Naive thymus-derived CD8-positive, alpha-beta T cell (primary cell): Measurements from ENCODE around the gene JARID2. TPM values are rescaled to one million over a fixed set of nuclear protein-coding genes. Genes with fewer than 3 reads are reported as not detected.

Experiments
- ATAC-seq, 2 donors: fragments of 150-1000 bp; cut with Tn5 transposase in 1 of 2; sonication (Bioruptor Pico), chemical (Tn5 transposase) in 1 of 2; 1 replicate in 1 of 2; 2 replicates in 1 of 2; pipeline ENCODE4 v1.10.0; 2021; ENCODE audit warnings: mild to moderate bottlenecking in 2 of 2, moderate library complexity in 2 of 2
- POLR2A ChIA-PET: fragments of 350-600 bp; sonication (Branson Sonifier 250); formaldehyde crosslinking; loops from one replicate; lab custom pipeline; 2021; ENCODE audit warnings: antibody characterized with exemption; lab: Charles Lee
- DNase-seq, 10 donors: peaks; one replicate each; pipeline versions ENCODE4 v3.0.0 to v3.0.0-alpha.2; 2020 to 2022
- H3K27ac Mint-ChIP-seq, 10 donors: one replicate each; pipeline ENCODE4 v1.8.0; 2020 to 2022; ENCODE audit warnings: mild to moderate bottlenecking in 10 of 10, mixed read lengths in 10 of 10, moderate library complexity in 4 of 10, inconsistent platforms in 1 of 10
- H3K27me3 Mint-ChIP-seq, 5 donors: one replicate each; pipeline ENCODE4 v1.8.0; 2021 to 2022; ENCODE audit warnings: mixed read lengths in 5 of 5
- H3K36me3 Mint-ChIP-seq, 3 donors: one replicate each; pipeline ENCODE4 v1.8.0; 2020 to 2022; ENCODE audit warnings: mixed read lengths in 3 of 3, mild to moderate bottlenecking in 2 of 3, inconsistent platforms in 1 of 3
- H3K4me1 Mint-ChIP-seq, 4 donors: one replicate each; pipeline ENCODE4 v1.8.0; 2021 to 2022; ENCODE audit warnings: mixed read lengths in 4 of 4
- H3K4me3 Mint-ChIP-seq, 10 donors: one replicate each; pipeline ENCODE4 v1.8.0; 2020 to 2022; ENCODE audit warnings: mild to moderate bottlenecking in 10 of 10, mixed read lengths in 10 of 10, moderate library complexity in 6 of 10, inconsistent platforms in 1 of 10
- H3K9me3 Mint-ChIP-seq, 9 donors: one replicate each; pipeline ENCODE4 v1.8.0; 2020 to 2022; ENCODE audit warnings: mixed read lengths in 9 of 9, mild to moderate bottlenecking in 3 of 9, inconsistent platforms in 1 of 9, moderate library complexity in 1 of 9
- polyA plus RNA-seq, 3 donors: library from polyadenylated mRNA; unstranded; fragments of 300-500 nt; fragmentation: Illumina TruSeq; gene quantifications; one replicate each; pipeline ENCODE4 v1.2.3, GENCODE V29; 2021
- total RNA-seq, 8 experiments: library from RNA in 2 of 8; stranded (reverse) in 2 of 8; gene quantifications; one replicate each; pipeline ENCODE4 v1.2.3 and lab custom pipeline; 2021 to 2026

JARID2 gene
- total and polyA plus RNA-seq, 5 experiments from 2014 or later: 7.6 to 23.5 (median 11.8) TPM

DNA sequence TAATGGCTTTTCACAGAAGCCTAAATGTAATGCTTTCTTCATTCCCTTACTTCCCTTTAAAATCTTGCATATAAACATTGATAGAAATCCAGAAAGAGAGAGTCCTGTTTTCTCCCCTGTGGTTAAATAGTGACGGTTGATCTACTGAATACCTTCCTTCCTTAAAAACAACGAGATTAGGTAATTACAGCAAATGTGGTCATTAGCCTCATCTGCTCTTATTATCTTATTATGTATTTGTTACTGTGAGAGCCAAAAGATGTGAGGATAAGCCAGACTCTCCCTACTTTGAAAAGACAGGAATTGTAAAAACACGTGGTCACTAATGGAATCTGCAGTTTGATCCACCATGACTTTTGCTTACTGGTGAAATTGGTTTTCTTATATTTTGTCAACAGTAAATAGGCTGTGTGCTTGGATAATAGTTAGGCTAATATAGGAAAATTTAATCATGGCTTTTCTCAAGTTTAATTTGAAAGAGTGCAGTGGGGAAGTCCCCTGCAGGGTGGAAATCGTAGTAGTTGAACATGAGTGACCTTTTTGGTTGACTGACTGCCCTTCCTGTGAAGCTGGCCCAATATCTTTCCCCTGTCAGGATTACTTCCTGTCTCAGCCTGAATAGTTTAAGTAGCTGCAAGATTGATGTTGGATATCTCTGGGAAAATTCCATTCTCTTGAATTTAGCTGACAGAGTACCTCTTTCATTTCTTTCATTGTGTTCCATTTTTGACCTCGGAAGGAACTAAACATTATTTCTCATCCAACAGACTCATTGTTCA, 62.8 kb downstream of the JARID2 start:
- Mint-ChIP-seq H3K27ac (peak overlapping the region in 6 of 10 donors; percentile 1 to 88 (median 46)), H3K9me3 (no peaks in the 10 kb centered on the region), H3K4me3 (peak overlapping the region in 6 of 10 donors; percentile 28 to 66 (median 43)), H3K4me1 (peaks cover 41 to 88% (median 78%) of the 10 kb centered on the region in 4 donors), H3K36me3 (no peaks in the 10 kb centered on the region), H3K27me3 (no peaks in the 10 kb centered on the region)
- DNase-seq (no peak), ATAC-seq (no peak)
- POLR2A ChIA-PET: no interaction called here

DNA sequence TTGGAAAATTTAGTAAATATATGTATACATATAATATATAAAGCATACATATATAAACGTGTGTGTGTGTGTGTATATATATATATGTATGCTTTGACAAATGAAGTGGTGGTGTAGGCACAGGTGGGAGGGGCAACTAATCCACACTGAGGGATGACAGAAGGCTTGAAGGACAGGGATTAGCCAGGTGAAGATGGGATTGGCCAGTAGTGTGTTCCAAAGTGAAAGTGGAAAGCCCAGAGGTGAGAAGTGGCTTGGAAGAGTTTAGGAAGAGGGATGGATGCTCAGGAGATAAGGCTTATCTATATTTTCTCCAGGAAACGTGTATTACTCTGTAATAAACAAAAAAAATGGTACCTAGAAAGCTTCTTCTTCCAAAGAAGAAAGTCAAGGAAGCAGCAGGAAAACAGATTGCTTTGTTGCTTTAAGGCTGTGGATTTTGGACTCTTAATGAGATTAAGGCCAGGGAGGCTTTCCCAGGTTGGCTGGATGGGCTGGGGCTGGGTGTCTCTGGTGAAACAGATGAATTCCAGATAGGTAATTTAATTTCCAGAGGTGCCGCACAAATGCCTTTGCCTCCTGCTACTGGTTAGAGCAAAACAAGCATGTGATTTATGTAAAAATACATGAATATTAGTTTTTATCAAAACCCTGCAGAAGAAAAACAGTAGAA, 63.9 kb downstream of the JARID2 start:
- no peaks in the 10 kb centered on the region for H3K36me3 Mint-ChIP-seq
- H3K4me3 Mint-ChIP-seq: no peak overlapping the region
- H3K4me1 Mint-ChIP-seq: peaks cover 38 to 89% (median 77%) of the 10 kb centered on the region in 4 donors
- H3K27ac Mint-ChIP-seq: peak overlapping the region in 3 of 10 donors; percentile 58 to 82 (median 69)
- ATAC-seq (no peak), DNase-seq (no peak)
- POLR2A ChIA-PET: no interaction called here
- no peaks in the 10 kb centered on the region for H3K27me3 Mint-ChIP-seq
- no peaks in the 10 kb centered on the region for H3K9me3 Mint-ChIP-seq

DNA sequence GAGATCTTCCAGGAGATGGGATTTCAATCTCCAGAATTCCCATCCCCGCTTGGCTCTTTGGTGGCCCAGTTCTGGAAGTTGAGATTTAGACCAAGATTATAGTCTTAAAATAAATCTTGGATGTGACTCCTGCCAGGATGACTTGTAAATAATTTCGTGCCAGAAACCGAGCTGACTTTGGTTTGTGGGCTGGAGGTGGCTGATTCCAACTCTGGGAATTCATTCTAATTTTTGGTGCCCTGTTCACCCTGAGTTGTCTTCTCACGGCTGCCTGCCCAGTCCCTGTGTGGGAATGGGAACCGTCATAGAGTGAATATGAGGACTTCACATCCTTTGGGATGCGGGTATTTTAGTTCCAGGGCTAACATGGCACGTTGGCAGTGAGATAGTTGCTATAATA, 64.8 kb downstream of the JARID2 start:
- H3K9me3 Mint-ChIP-seq: no peaks in the 10 kb centered on the region
- ATAC-seq: no peak
- H3K27me3 Mint-ChIP-seq: no peaks in the 10 kb centered on the region
- no peak overlapping the region for H3K4me3 Mint-ChIP-seq
- peak overlapping the region in 5 of 10 donors; percentile 10 to 73 (median 21) for H3K27ac Mint-ChIP-seq
- peaks cover 34 to 89% (median 76%) of the 10 kb centered on the region in 4 donors for H3K4me1 Mint-ChIP-seq
- POLR2A ChIA-PET: no interaction called here
- H3K36me3 Mint-ChIP-seq: no peaks in the 10 kb centered on the region
- no peak for DNase-seq

DNA sequence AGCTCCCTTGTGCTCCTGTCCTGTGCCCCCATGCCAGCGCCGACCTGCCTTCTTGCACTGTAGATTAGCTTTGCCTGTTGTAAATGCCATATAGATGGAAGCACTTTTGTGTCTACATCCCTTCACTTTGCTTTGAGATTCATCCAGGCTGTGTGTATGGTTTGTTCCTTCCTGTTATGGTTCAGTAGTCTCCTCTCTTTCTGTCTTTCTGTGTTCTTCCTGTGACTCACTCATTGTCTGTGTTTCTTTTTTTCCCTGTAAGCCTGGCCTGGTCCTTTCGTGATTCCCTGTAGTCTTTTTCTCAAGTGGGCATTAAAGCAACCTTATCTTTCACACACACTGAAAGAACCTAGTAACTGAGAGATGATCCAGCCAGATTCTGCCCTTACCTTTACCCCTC, 66.6 kb downstream of the JARID2 start:
- POLR2A ChIA-PET: no interaction called here
- ATAC-seq (peak; percentile 47 to 56), DNase-seq (no peak)
- peak overlapping the region in 9 of 10 donors; percentile 23 to 90 (median 63) for H3K27ac Mint-ChIP-seq
- no peaks in the 10 kb centered on the region for H3K36me3 Mint-ChIP-seq
- H3K9me3 Mint-ChIP-seq: no peaks in the 10 kb centered on the region
- H3K4me1 Mint-ChIP-seq: peaks cover 38 to 95% (median 84%) of the 10 kb centered on the region in 4 donors
- no peaks in the 10 kb centered on the region for H3K27me3 Mint-ChIP-seq
- peak overlapping the region in 9 of 10 donors; percentile 8 to 63 (median 41) for H3K4me3 Mint-ChIP-seq

DNA sequence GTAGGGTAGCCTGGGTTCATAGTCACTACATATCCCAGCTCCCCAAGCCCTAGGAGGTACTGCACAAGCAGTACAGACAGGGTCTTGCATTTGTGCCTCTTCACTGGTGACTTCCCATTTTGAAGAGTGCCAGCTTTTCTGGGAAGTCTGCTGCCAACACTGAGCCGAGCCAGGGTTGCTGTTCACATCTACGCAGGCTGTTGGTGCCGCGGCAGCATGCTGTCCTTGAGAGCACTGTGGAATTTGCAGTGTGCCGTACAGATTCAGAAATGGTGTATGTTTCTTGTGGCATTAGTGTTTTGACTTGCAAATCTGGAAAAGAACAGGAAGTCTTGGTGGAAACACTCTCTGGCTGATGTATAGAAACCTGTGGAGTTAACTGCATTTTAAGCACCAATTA, 67.5 kb downstream of the JARID2 start:
- H3K27me3 Mint-ChIP-seq: no peaks in the 10 kb centered on the region
- no peak for DNase-seq
- H3K27ac Mint-ChIP-seq: peak overlapping the region in 8 of 10 donors; percentile 23 to 90 (median 66)
- H3K36me3 Mint-ChIP-seq: no peaks in the 10 kb centered on the region
- ATAC-seq: no peak
- H3K4me1 Mint-ChIP-seq: peaks cover 41 to 95% (median 84%) of the 10 kb centered on the region in 4 donors
- no peaks in the 10 kb centered on the region for H3K9me3 Mint-ChIP-seq
- POLR2A ChIA-PET: no interaction called here
- peak overlapping the region in 7 of 10 donors; percentile 24 to 58 (median 37) for H3K4me3 Mint-ChIP-seq

DNA sequence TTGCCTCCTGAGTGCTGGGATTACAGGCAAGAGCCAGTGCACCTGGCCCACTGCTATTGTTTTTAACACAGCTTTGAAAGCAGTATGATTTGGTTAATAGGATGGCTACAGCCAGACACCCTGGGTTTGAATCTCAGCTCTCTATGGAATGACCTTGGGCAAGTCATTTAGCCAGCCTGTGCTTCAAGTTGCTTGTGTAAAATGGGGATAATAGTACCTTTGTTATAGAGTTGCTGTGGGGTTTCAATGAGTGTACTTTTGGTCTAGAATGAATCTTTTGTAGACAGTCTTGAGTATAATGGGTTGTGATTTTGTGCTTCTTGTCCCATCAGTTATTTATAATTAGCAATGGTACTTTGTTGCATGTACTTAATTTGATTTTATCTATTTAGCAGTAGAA, 70.9 kb downstream of the JARID2 start:
- no peak for ATAC-seq
- no peak for DNase-seq
- Mint-ChIP-seq H3K27me3 (no peaks in the 10 kb centered on the region), H3K4me1 (peaks cover 52 to 98% (median 93%) of the 10 kb centered on the region in 4 donors), H3K9me3 (no peaks in the 10 kb centered on the region), H3K27ac (peak overlapping the region in 6 of 10 donors; percentile 6 to 79 (median 37)), H3K36me3 (no peaks in the 10 kb centered on the region), H3K4me3 (peak overlapping the region in 7 of 10 donors; percentile 14 to 61 (median 42))
- POLR2A ChIA-PET: interaction anchor here (1.4 kb wide), 1 partner anchor 68 kb away, joined by 7 read pairs; no protein-coding TSS in a partner anchor

DNA sequence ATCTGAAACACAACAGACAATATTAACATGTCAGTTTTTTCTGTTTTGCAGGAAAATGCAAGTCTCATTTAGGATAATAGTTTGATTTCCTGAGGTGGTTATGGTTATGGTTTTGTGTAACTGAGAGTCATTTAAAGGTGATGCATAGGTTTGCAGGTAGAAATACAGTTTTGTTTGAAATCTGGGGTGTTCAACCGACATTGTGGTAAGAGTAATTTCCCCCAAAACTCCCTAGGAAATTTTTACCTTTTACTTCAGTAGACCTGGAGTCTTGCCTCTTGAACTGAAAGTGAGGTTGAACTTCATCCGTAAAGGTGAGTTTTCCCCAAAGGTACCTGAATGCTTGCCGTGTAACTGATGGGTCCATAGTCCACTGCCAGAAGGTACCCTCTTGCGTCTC, 71.4 kb downstream of the JARID2 start:
- Mint-ChIP-seq H3K9me3 (no peaks in the 10 kb centered on the region), H3K27ac (peak overlapping the region in 8 of 10 donors; percentile 22 to 79 (median 66)), H3K4me1 (peaks cover 54 to 99% (median 93%) of the 10 kb centered on the region in 4 donors), H3K4me3 (peak overlapping the region in 9 of 10 donors; percentile 24 to 68 (median 51)), H3K36me3 (no peaks in the 10 kb centered on the region), H3K27me3 (no peaks in the 10 kb centered on the region)
- DNase-seq (no peak), ATAC-seq (peak in 1 of 2 donors; percentile 66)
- POLR2A ChIA-PET: interaction anchor here (1.4 kb wide), 1 partner anchor 68 kb away, joined by 7 read pairs; no protein-coding TSS in a partner anchor

DNA sequence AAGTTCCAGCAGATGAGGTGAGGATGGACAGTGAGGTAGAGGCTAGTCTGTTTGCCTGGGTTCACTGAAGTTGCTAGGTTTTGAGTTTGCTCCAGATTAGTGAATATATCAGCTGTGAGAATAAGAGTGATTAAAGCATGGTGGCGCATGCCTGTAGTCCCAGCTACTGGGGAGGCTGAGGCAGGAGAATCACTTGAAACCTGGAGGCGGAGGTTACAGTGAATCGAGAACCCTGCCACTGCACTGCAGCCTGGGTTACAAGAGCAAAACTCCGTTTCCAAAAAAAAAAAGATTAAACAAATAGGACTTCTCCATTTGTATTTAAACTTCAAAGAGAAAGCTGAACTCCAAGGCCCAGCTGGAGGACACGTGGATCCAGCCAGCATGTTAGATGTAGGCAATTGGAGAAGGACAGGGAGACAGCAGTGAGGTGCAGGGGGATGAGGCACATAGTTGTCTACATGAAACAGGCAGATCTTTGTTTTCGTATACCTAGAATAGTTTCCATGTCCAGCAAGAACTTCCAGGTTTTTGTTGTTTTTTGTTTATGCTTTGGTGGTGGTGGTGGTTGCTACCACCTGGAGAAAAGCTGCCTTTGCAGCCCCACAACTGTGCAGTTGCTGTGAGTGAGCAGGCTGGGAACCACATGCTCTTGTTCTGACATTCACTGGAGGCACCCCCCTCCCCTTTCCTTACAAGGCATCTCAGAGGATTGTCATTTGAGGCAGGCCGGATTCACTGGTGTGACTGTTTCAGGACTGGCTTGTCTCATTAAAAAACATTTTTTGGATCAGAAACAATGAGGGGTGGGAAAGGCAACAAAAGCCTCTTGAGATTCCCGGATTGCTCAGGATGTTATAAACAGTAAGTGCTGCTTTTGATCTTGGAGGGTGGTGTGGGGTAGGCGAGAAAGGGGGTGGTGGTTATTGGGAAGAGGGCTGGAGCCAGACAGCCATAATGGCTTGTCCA, 72.3 kb downstream of the JARID2 start:
- DNase-seq (no peak), ATAC-seq (no peak)
- H3K27ac Mint-ChIP-seq: peak overlapping the region in 9 of 10 donors; percentile 22 to 79 (median 67)
- no peaks in the 10 kb centered on the region for H3K36me3 Mint-ChIP-seq
- H3K9me3 Mint-ChIP-seq: no peaks in the 10 kb centered on the region
- POLR2A ChIA-PET: interaction anchor here (1.4 kb wide), 1 partner anchor 69 kb away, joined by 7 read pairs; no protein-coding TSS in a partner anchor
- H3K4me3 Mint-ChIP-seq: peak overlapping the region in 9 of 10 donors; percentile 16 to 68 (median 50)
- H3K4me1 Mint-ChIP-seq: peaks cover 50 to 99% (median 92%) of the 10 kb centered on the region in 4 donors
- H3K27me3 Mint-ChIP-seq: no peaks in the 10 kb centered on the region

DNA sequence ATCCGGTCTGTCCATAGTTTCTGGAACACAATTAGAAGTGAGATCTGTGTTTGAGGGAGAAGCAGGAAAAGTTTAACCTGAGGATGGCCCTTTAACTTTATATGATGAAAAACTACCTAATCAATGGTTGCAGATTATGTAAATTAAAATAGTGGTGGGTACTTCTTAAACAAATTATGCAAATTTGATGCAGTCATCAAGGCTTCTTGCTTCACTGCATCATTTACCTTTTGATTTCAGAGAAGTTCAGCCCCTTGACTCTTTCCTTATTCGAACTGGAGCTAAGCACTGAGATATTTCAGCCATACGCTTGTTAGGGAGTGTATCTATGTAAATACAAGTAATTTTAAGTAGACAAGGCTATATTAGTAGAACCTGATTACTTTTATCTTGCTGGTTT, 73.8 kb downstream of the JARID2 start:
- no peaks in the 10 kb centered on the region for H3K27me3 Mint-ChIP-seq
- peak overlapping the region in 4 of 10 donors; percentile 3 to 34 (median 18) for H3K4me3 Mint-ChIP-seq
- no peaks in the 10 kb centered on the region for H3K36me3 Mint-ChIP-seq
- no peak for DNase-seq
- peak overlapping the region in 4 of 10 donors; percentile 1 to 73 (median 66) for H3K27ac Mint-ChIP-seq
- H3K4me1 Mint-ChIP-seq: peaks cover 46 to 93% (median 87%) of the 10 kb centered on the region in 4 donors
- no peak for ATAC-seq
- POLR2A ChIA-PET: no interaction called here
- no peaks in the 10 kb centered on the region for H3K9me3 Mint-ChIP-seq

DNA sequence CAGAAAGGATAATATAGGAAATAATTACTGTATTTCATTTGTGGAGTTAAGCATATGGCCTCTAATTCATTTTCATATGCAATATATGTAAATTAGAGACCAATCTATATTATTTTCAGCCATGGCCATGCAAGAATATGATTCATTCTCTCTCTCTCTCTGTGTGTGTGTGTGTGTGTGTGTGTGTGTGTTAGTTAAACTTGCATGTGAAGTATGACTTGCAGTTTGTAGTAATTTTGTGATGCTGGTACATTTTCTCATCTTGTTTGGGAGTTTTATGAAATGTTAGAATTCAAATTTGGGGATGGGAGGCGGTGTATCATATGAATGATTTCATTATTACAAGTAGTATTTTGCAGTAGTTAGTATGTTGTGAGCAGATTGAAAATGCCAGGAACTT, 74.8 kb downstream of the JARID2 start:
- POLR2A ChIA-PET: interaction anchor here (0.6 kb wide), 2 partner anchors 14 to 26 kb away, joined by 6 to 8 read pairs; no protein-coding TSS in a partner anchor
- no peak overlapping the region for H3K4me3 Mint-ChIP-seq
- H3K9me3 Mint-ChIP-seq: no peaks in the 10 kb centered on the region
- H3K36me3 Mint-ChIP-seq: no peaks in the 10 kb centered on the region
- no peak for DNase-seq
- ATAC-seq: no peak
- H3K27me3 Mint-ChIP-seq: no peaks in the 10 kb centered on the region
- H3K27ac Mint-ChIP-seq: peak overlapping the region in 1 of 10 donors; percentile 10
- H3K4me1 Mint-ChIP-seq: peaks cover 46 to 93% (median 82%) of the 10 kb centered on the region in 4 donors

DNA sequence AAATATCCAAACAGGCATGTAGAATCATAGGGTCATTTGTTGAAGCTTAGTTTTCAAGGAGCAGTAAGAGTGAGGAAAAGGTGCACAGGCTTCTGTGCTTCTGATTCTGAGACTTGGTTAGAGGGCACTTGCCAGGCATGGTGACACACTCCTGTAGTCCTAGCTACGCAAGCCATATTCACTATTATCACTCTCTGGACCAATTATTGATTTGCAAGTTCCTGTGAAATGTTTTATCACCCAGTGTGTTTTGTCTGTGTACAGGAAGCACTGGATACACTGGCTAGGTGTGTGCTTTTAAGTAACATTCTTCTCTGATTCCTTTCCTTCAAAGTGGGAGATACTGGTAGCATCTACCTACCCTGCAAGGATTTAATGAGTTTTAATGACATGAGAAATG, 76.3 kb downstream of the JARID2 start:
- POLR2A ChIA-PET: interaction anchor here (0.6 to 0.7 kb wide), 2 partner anchors 73 to 103 kb away, joined by 3 to 5 read pairs; no protein-coding TSS in a partner anchor
- Mint-ChIP-seq H3K27me3 (no peaks in the 10 kb centered on the region), H3K4me1 (peaks cover 47 to 92% (median 80%) of the 10 kb centered on the region in 4 donors), H3K36me3 (no peaks in the 10 kb centered on the region), H3K4me3 (peak overlapping the region in 1 of 10 donors; percentile 24), H3K9me3 (no peaks in the 10 kb centered on the region), H3K27ac (peak overlapping the region in 4 of 10 donors; percentile 9 to 43 (median 22))
- ATAC-seq (no peak), DNase-seq (no peak)
